NB4 (cell line): Measurements from ENCODE around the gene FKBP5.

Source experiments
- CTCF ChIP-seq: IDR thresholded peaks from one replicate; pipeline ENCODE4 v1.5.1; 2012; ENCODE audit warnings: low read depth, low read length
- MAX ChIP-seq: IDR thresholded peaks from 2 replicates; pipeline ENCODE4 v1.6.1; 2011; ENCODE audit warnings: low read depth, low read length

GRCh38 chr6:35668744-35669450 lies 19.8 kb downstream of the FKBP5 start:
- TF ChIP-seq CTCF, result no peak
- TF ChIP-seq MAX, result no peak
